Neuronal stem cell (in vitro differentiated cells): ENCODE data around the gene RASSF5.
"Not testable (repeated sequence)": the region's sequence is repeated elsewhere in the genome, so short reads cannot be mapped to it uniquely, and the experiment has no call there.

Experiments used
- DNase-seq: peaks from one replicate; pipeline ENCODE4 v3.0.0-alpha.2; 2013; ENCODE audit warnings: low spot score
- H2AFZ ChIP-seq: one replicate; pipeline ENCODE4 v1.6.1; 2013; ENCODE audit warnings: mild to moderate bottlenecking, low read length, inconsistent platforms
- H2AK5ac ChIP-seq: 2 replicates; pipeline ENCODE4 v1.6.1; 2013; ENCODE audit warnings: low read depth, mild to moderate bottlenecking, inconsistent platforms, low read length, moderate library complexity, mixed read lengths
- H2BK120ac ChIP-seq: 2 replicates; pipeline ENCODE4 v1.6.1; 2013; ENCODE audit warnings: low read depth, mild to moderate bottlenecking, inconsistent platforms, low read length, moderate library complexity, mixed read lengths
- H2BK12ac ChIP-seq: one replicate; pipeline ENCODE4 v1.6.1; 2013; ENCODE audit warnings: low read length, inconsistent platforms
- H2BK15ac ChIP-seq: 2 replicates; pipeline ENCODE4 v1.6.1; 2013; ENCODE audit warnings: mild to moderate bottlenecking, low read length, inconsistent platforms, mixed read lengths
- H2BK5ac ChIP-seq: one replicate; pipeline ENCODE4 v1.6.1; 2013; ENCODE audit warnings: inconsistent platforms, mild to moderate bottlenecking, low read length, moderate library complexity
- H3K14ac ChIP-seq: one replicate; pipeline ENCODE4 v1.6.1; 2013; ENCODE audit warnings: low read length, inconsistent platforms
- H3K18ac ChIP-seq: 2 replicates; pipeline ENCODE4 v1.6.1; 2013; ENCODE audit warnings: low read length, inconsistent platforms
- H3K23ac ChIP-seq: 2 replicates; pipeline ENCODE4 v1.6.1; 2013; ENCODE audit warnings: low read depth, mild to moderate bottlenecking, mixed read lengths, low read length, inconsistent platforms; ENCODE audit not compliant: poor library complexity
- H3K27ac ChIP-seq: replicated peaks from 3 replicates; pipeline ENCODE4 v1.5.1; 2013; ENCODE audit warnings: low read length, inconsistent platforms
- H3K27me3 ChIP-seq, 3 experiments: 2 replicates each; pipeline ENCODE4 v1.6.1; 2013; ENCODE audit warnings: low read length in 3 of 3, mild to moderate bottlenecking in 2 of 3, inconsistent platforms in 1 of 3, low read depth in 1 of 3, mixed read lengths in 1 of 3, moderate library complexity in 1 of 3; ENCODE audit not compliant: control insufficient read depth in 3 of 3, insufficient read depth in 3 of 3
- H3K36me3 ChIP-seq, 2 donors: replicated peaks in 1 of 2; 2 replicates each; pipeline ENCODE4 v1.6.1; 2013; ENCODE audit warnings: low read length in 2 of 2; ENCODE audit not compliant: control insufficient read depth in 2 of 2, insufficient read depth in 2 of 2
- H3K4ac ChIP-seq: 2 replicates; pipeline ENCODE4 v1.6.1; 2013; ENCODE audit warnings: inconsistent platforms, mild to moderate bottlenecking, low read length, moderate library complexity
- H3K4me1 ChIP-seq, 2 donors: 1 replicate in 1 of 2; 2 replicates in 1 of 2; pipeline ENCODE4 v1.6.1; 2013; ENCODE audit warnings: low read length in 2 of 2, low read depth in 1 of 2; ENCODE audit not compliant: control insufficient read depth in 2 of 2, insufficient read depth in 1 of 2
- H3K4me2 ChIP-seq: one replicate; pipeline ENCODE4 v1.6.1; 2013; ENCODE audit warnings: mild to moderate bottlenecking, low read length, inconsistent platforms; ENCODE audit not compliant: insufficient read depth, poor library complexity, severe bottlenecking
- H3K4me3 ChIP-seq, 2 donors: 2 replicates each; pipeline ENCODE4 v1.5.1; 2013; ENCODE audit warnings: low read length in 2 of 2, mild to moderate bottlenecking in 2 of 2, inconsistent platforms in 1 of 2, moderate library complexity in 1 of 2
- H3K79me1 ChIP-seq: one replicate; pipeline ENCODE4 v1.6.1; 2013; ENCODE audit warnings: low read depth, mild to moderate bottlenecking, inconsistent platforms, low read length, moderate library complexity
- H3K9ac ChIP-seq: one replicate; pipeline ENCODE4 v1.6.1; 2013; ENCODE audit warnings: mild to moderate bottlenecking, low read depth, low read length, inconsistent platforms; ENCODE audit not compliant: poor library complexity
- H3K9me3 ChIP-seq, 2 donors: replicated peaks in 1 of 2; 2 replicates each; pipeline versions ENCODE3 to v1.6.1; 2013; ENCODE audit warnings: low read length in 2 of 2, mild to moderate bottlenecking in 2 of 2, inconsistent platforms in 1 of 2, low read depth in 1 of 2, mixed read lengths in 1 of 2, moderate library complexity in 1 of 2; ENCODE audit not compliant: control insufficient read depth in 2 of 2, insufficient read depth in 1 of 2
- H4K8ac ChIP-seq: one replicate; pipeline ENCODE4 v1.6.1; 2013; ENCODE audit warnings: low read depth, mild to moderate bottlenecking, inconsistent platforms, low read length, moderate library complexity
- H4K91ac ChIP-seq: one replicate; pipeline ENCODE4 v1.6.1; 2013; ENCODE audit warnings: low read length, low read depth, mild to moderate bottlenecking, inconsistent platforms; ENCODE audit not compliant: poor library complexity
- WGBS, 2 donors: extraction: QIAGEN DNeasy Blood & Tissue Kit; methylation state at CpG; one replicate each; pipeline ENCODE4 v1.1.7; 2013; ENCODE audit warnings: missing lambda C conversion rate in 2 of 2, mixed read lengths in 1 of 2; ENCODE audit not compliant: insufficient read length in 2 of 2, insufficient replicate concordance in 1 of 2; ENCODE audit errors: extremely low coverage in 2 of 2; 5-methylcytosine and 5-hydroxymethylcytosine counted together

The RASSF5 gene

DNA sequence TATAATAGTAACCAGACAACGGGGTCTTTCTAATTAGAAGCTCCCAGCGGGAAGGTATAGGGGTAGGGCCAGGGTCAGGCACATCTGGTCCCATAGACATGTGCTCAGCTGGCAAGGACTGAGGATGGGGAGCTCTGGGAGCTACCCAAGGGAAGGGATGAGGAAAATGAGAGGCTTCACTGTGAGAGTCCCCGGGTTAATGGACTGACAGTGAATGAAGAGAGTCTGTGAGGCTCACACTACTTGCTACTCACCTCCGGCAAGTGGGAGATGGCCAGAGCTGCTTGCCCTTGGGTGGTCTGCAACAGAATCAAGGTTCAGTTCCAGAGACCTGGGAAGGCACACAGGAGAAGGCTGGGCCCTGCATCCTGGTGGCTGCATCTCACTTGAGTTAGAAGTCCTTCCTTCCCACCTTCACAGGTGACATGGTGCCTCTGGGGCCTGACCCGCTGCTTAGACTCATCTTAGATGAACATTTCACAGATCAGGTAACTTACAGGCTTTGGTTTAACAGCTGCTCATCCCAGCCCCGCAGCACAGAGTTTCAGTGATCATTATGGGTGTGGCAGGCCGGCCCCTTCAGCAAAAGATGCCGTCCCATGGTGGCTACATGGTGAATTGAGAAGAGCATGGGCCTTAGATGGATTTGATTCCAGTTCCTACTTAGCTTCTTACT is 73.2 kb downstream of the RASSF5 start:
- Histone ChIP-seq H2BK120ac (no peak overlapping the region), H4K8ac (no peak overlapping the region), H3K4me1 (peaks cover 0 to 1% of the 10 kb centered on the region in 2 donors), H3K36me3 (no peaks in the 10 kb centered on the region), H3K4ac (no peak overlapping the region), H2AK5ac (no peak overlapping the region), H2BK12ac (no peak overlapping the region), H2BK5ac (no peak overlapping the region), H2AFZ (no peak overlapping the region), H2BK15ac (no peak overlapping the region), H3K27me3 (peaks cover 0 to 5% (median 0%) of the 10 kb centered on the region in 3 experiments), H3K9me3 (no peaks in the 10 kb centered on the region), H3K79me1 (no peaks in the 10 kb centered on the region), H3K9ac (no peak overlapping the region), H3K14ac (no peak overlapping the region), H4K91ac (no peak overlapping the region), H3K4me2 (no peak overlapping the region), H3K18ac (no peak overlapping the region), H3K4me3 (no peak overlapping the region), H3K23ac (no peak overlapping the region), H3K27ac (no peak overlapping the region)
- DNase-seq, result no peak
- no CpG with 5 or more reads among the region's 8 CpGs for WGBS, 2 donors

- DNase-seq, H2AFZ ChIP-seq, H3K27ac ChIP-seq, H4K8ac ChIP-seq, H2BK120ac ChIP-seq, H3K9ac ChIP-seq, H3K36me3 ChIP-seq, H3K9me3 ChIP-seq, H3K23ac ChIP-seq, H3K18ac ChIP-seq, H2BK12ac ChIP-seq, H3K4me2 ChIP-seq, H2BK5ac ChIP-seq, H3K4me1 ChIP-seq, H2BK15ac ChIP-seq, H2AK5ac ChIP-seq, H4K91ac ChIP-seq, H3K4me3 ChIP-seq, H3K14ac ChIP-seq, H3K27me3 ChIP-seq, H3K4ac ChIP-seq, H3K79me1 ChIP-seq: not testable (repeated sequence)
- WGBS, 2 donors, result no CpG with 5 or more reads among the region's 7 CpGs
These were observed 73.8 kb downstream of the RASSF5 start for GRCh38 chr1:206581114-206581497.

DNA sequence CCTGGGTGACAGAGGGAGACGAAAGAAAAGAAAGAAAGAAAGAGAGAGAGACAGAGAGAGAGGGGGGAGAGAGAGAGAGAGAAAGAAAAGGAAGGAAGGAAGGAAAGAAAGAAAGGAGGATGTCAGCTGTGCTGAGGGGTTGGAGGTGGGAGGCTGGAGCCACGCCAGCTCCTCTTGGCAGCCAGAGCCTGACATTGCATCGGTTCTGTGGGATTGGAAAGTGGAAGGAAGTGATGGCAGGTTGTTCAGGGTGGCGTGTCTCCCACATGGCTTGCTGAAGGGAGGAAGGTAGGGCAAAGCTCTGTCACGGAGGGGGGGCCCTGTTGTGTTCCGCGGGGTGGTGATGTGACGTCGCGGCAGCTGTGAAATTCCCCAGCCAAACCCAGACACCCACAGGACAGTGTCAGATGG is 74.2 kb downstream of the RASSF5 start:
- H3K79me1 ChIP-seq, result no peaks in the 10 kb centered on the region
- H3K9me3 ChIP-seq, result no peaks in the 10 kb centered on the region
- no peak overlapping the region for H2BK120ac ChIP-seq
- no peak overlapping the region for H4K91ac ChIP-seq
- H3K27me3 ChIP-seq, result peaks cover 0 to 5% (median 0%) of the 10 kb centered on the region in 3 experiments
- H4K8ac ChIP-seq, result no peak overlapping the region
- DNase-seq, result no peak
- no peak overlapping the region for H3K9ac ChIP-seq
- no peak overlapping the region for H3K23ac ChIP-seq
- no peak overlapping the region for H3K27ac ChIP-seq
- no peak overlapping the region for H3K18ac ChIP-seq
- peak overlapping the region in 1 of 2 donors; percentile 42 for H3K4me3 ChIP-seq
- no peaks in the 10 kb centered on the region for H3K4me1 ChIP-seq
- peak overlapping the region; percentile 77 for H2BK5ac ChIP-seq
- H2BK15ac ChIP-seq, result no peak overlapping the region
- no CpG with 5 or more reads among the region's 10 CpGs for WGBS, 2 donors
- H2BK12ac ChIP-seq, result no peak overlapping the region
- H3K36me3 ChIP-seq, result no peaks in the 10 kb centered on the region
- no peak overlapping the region for H2AFZ ChIP-seq
- no peak overlapping the region for H3K4ac ChIP-seq
- H3K14ac ChIP-seq, result no peak overlapping the region
- H2AK5ac ChIP-seq, result no peak overlapping the region
- H3K4me2 ChIP-seq, result no peak overlapping the region

- DNase-seq, result no peak
- Histone ChIP-seq H4K8ac (no peak overlapping the region), H3K27me3 (peaks cover 0 to 5% (median 0%) of the 10 kb centered on the region in 3 experiments), H3K79me1 (no peaks in the 10 kb centered on the region), H2BK5ac (no peak overlapping the region), H3K27ac (no peak overlapping the region), H2BK15ac (no peak overlapping the region), H4K91ac (no peak overlapping the region), H3K18ac (no peak overlapping the region), H3K4me2 (no peak overlapping the region), H2BK120ac (no peak overlapping the region), H3K23ac (no peak overlapping the region), H3K4ac (no peak overlapping the region), H3K9ac (no peak overlapping the region), H3K4me1 (peaks cover 0 to 3% of the 10 kb centered on the region in 2 donors), H2AFZ (no peak overlapping the region), H3K4me3 (no peak overlapping the region), H2BK12ac (no peak overlapping the region), H3K14ac (no peak overlapping the region), H3K36me3 (no peaks in the 10 kb centered on the region), H2AK5ac (no peak overlapping the region), H3K9me3 (no peaks in the 10 kb centered on the region)
- WGBS, 2 donors, result no CpG with 5 or more reads among the region's 5 CpGs
These were observed 75.2 kb downstream of the RASSF5 start for GRCh38 chr1:206582537-206582936.
